Large intestine (tissue), 3 donors: Measurements from ENCODE around the gene ENDOU. TPM values are rescaled to one million over a fixed set of nuclear protein-coding genes. Genes with fewer than 3 reads are reported as not detected.

Experiments
- DNase-seq, 2 donors: peaks; one replicate each; pipeline versions ENCODE4 v3.0.0 to v3.0.0-alpha.2; 2013
- H3K27ac ChIP-seq: one replicate; pipeline ENCODE4 v1.5.1; 2013; ENCODE audit warnings: low read length
- H3K27me3 ChIP-seq: 2 replicates; pipeline ENCODE4 v1.6.1; 2013; ENCODE audit warnings: low read length; ENCODE audit not compliant: control insufficient read depth, insufficient read depth
- H3K36me3 ChIP-seq: 2 replicates; pipeline ENCODE4 v1.6.1; 2013; ENCODE audit warnings: low read length; ENCODE audit not compliant: control insufficient read depth, insufficient read depth
- H3K4me1 ChIP-seq: one replicate; pipeline ENCODE4 v1.6.1; 2013; ENCODE audit warnings: low read length; ENCODE audit not compliant: control insufficient read depth, insufficient read depth
- H3K4me3 ChIP-seq: one replicate; pipeline ENCODE4 v1.5.1; 2013; ENCODE audit warnings: low read length
- H3K9me3 ChIP-seq: one replicate; pipeline ENCODE4 v1.6.1; 2013; ENCODE audit warnings: mild to moderate bottlenecking, low read depth, low read length, moderate library complexity; ENCODE audit not compliant: control insufficient read depth
- WGBS: methylation state at CpG from one replicate; pipeline ENCODE4 v1.1.5; 2013; ENCODE audit warnings: low lambda C conversion rate; ENCODE audit not compliant: insufficient coverage; 5-methylcytosine and 5-hydroxymethylcytosine counted together
- polyA plus RNA-seq: library from polyadenylated mRNA; unstranded; fragments of 120-200 nt; gene quantifications from one replicate; pipeline ENCODE4 v1.2.1, GENCODE V29; 2013

Gene ENDOU
- polyA plus RNA-seq, 1 donor, result 1.8 TPM

GRCh38 chr12:47748899-47749298 is 23.6 kb upstream of the ENDOU start:
- DNase-seq, result no peak
- no CpG with 5 or more reads among the region's 3 CpGs for WGBS
- Histone ChIP-seq H3K4me1 (peaks cover 8% of the 10 kb centered on the region), H3K4me3 (no peak overlapping the region), H3K9me3 (no peaks in the 10 kb centered on the region), H3K27me3 (no peaks in the 10 kb centered on the region), H3K36me3 (no peaks in the 10 kb centered on the region), H3K27ac (no peak overlapping the region)

GRCh38 chr12:47748507-47748828 is 23.2 kb upstream of the ENDOU start:
- Histone ChIP-seq H3K4me1 (peaks cover 8% of the 10 kb centered on the region), H3K36me3 (no peaks in the 10 kb centered on the region), H3K9me3 (no peaks in the 10 kb centered on the region), H3K27ac (no peak overlapping the region), H3K27me3 (no peaks in the 10 kb centered on the region), H3K4me3 (no peak overlapping the region)
- DNase-seq, result no peak
- WGBS, result no CpG with 5 or more reads among the region's 1 CpG

GRCh38 chr12:47747596-47748506 is 22.6 kb upstream of the ENDOU start:
- WGBS, result 100% methylated on average over 1 of the region's 14 CpGs
- Histone ChIP-seq H3K27me3 (no peaks in the 10 kb centered on the region), H3K36me3 (no peaks in the 10 kb centered on the region), H3K9me3 (no peaks in the 10 kb centered on the region), H3K27ac (no peak overlapping the region), H3K4me1 (peaks cover 8% of the 10 kb centered on the region), H3K4me3 (no peak overlapping the region)
- no peak for DNase-seq

- no peak for DNase-seq
- Histone ChIP-seq H3K27ac (no peak overlapping the region), H3K4me1 (peaks cover 8% of the 10 kb centered on the region), H3K9me3 (no peaks in the 10 kb centered on the region), H3K27me3 (no peaks in the 10 kb centered on the region), H3K36me3 (no peaks in the 10 kb centered on the region), H3K4me3 (no peak overlapping the region)
- WGBS, result no CpG with 5 or more reads among the region's 4 CpGs
Measured at GRCh38 chr12:47747126-47747525, 21.8 kb upstream of the ENDOU start.

GRCh38 chr12:47746523-47746922 is 21.2 kb upstream of the ENDOU start:
- Histone ChIP-seq H3K36me3 (no peaks in the 10 kb centered on the region), H3K27me3 (no peaks in the 10 kb centered on the region), H3K9me3 (no peaks in the 10 kb centered on the region), H3K4me1 (peaks cover 8% of the 10 kb centered on the region), H3K27ac (no peak overlapping the region), H3K4me3 (no peak overlapping the region)
- no CpG with 5 or more reads among the region's 7 CpGs for WGBS
- DNase-seq, result no peak

GRCh38 chr12:47746073-47746472 is 20.8 kb upstream of the ENDOU start:
- DNase-seq, result no peak
- WGBS, result no CpG with 5 or more reads among the region's 5 CpGs

GRCh38 chr12:47745485-47746041 is 20.3 kb upstream of the ENDOU start:
- peaks cover 8% of the 10 kb centered on the region for H3K4me1 ChIP-seq
- H3K9me3 ChIP-seq, result no peaks in the 10 kb centered on the region
- DNase-seq, result no peak
- 100% methylated on average over 1 of the region's 16 CpGs for WGBS
- H3K27me3 ChIP-seq, result no peaks in the 10 kb centered on the region
- H3K36me3 ChIP-seq, result no peaks in the 10 kb centered on the region
- H3K4me3 ChIP-seq, result no peak overlapping the region
- H3K27ac ChIP-seq, result no peak overlapping the region

More at GRCh38 chr12:47746073-47746472, 20.8 kb upstream of the ENDOU start:
- H3K4me3 ChIP-seq, result no peak overlapping the region
- peaks cover 8% of the 10 kb centered on the region for H3K4me1 ChIP-seq
- H3K36me3 ChIP-seq, result no peaks in the 10 kb centered on the region
- no peaks in the 10 kb centered on the region for H3K9me3 ChIP-seq
- no peak overlapping the region for H3K27ac ChIP-seq
- no peaks in the 10 kb centered on the region for H3K27me3 ChIP-seq

GRCh38 chr12:47744778-47745436 is 19.6 kb upstream of the ENDOU start:
- Histone ChIP-seq H3K4me3 (no peak overlapping the region), H3K27ac (no peak overlapping the region), H3K36me3 (no peaks in the 10 kb centered on the region), H3K4me1 (peaks cover 8% of the 10 kb centered on the region), H3K9me3 (no peaks in the 10 kb centered on the region), H3K27me3 (no peaks in the 10 kb centered on the region)
- no CpG with 5 or more reads among the region's 8 CpGs for WGBS
- DNase-seq, result no peak

- Histone ChIP-seq H3K27me3 (no peaks in the 10 kb centered on the region), H3K4me3 (no peak overlapping the region), H3K4me1 (peaks cover 8% of the 10 kb centered on the region), H3K9me3 (no peaks in the 10 kb centered on the region), H3K27ac (no peak overlapping the region), H3K36me3 (no peaks in the 10 kb centered on the region)
- DNase-seq, result peak; percentile 65 to 69
- no CpG with 5 or more reads among the region's 10 CpGs for WGBS
Measured at GRCh38 chr12:47744005-47744651, 18.8 kb upstream of the ENDOU start.

GRCh38 chr12:47743311-47743860 is 18.1 kb upstream of the ENDOU start:
- Histone ChIP-seq H3K36me3 (no peaks in the 10 kb centered on the region), H3K4me1 (peaks cover 8% of the 10 kb centered on the region), H3K27ac (no peak overlapping the region), H3K9me3 (no peaks in the 10 kb centered on the region), H3K27me3 (no peaks in the 10 kb centered on the region), H3K4me3 (no peak overlapping the region)
- DNase-seq, result no peak
- no CpG with 5 or more reads among the region's 9 CpGs for WGBS
